ENCODE measurements around the gene TTC16.

TTC16 gene

DNA sequence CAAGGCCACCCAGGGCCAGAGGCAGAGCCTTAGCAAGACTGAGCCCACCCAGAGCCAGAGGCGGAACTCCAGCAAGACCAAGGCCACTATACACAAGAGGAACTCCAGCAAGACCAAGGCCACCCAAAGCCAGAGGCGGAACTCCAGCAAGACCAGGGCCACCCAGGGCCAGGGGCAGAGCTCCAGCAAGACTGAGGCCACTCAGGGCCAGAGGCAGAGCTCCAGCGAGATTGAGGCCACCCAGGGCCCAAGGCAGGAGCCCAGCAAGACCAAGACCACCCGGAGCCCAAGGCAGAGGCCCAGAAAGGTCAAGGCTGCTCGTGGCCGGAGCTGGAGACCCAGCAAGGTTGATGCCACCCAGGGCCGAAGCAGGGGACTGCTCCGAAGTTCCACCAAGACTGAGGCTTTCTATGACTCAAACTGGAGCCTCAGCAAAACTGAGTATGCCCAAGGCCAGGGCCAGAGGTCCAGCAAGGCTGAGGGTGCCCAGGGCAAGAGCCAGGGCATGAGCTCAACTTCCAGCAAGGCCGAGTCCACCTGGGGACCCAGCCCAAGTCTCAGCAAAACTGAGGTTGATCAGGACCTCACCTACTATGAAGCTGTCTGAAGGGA is 15.0 kb downstream of the TTC16 start:
- DNase-seq (ENCODE audit: low spot score) = no peak
- TF ChIP-seq, protein P1, sequence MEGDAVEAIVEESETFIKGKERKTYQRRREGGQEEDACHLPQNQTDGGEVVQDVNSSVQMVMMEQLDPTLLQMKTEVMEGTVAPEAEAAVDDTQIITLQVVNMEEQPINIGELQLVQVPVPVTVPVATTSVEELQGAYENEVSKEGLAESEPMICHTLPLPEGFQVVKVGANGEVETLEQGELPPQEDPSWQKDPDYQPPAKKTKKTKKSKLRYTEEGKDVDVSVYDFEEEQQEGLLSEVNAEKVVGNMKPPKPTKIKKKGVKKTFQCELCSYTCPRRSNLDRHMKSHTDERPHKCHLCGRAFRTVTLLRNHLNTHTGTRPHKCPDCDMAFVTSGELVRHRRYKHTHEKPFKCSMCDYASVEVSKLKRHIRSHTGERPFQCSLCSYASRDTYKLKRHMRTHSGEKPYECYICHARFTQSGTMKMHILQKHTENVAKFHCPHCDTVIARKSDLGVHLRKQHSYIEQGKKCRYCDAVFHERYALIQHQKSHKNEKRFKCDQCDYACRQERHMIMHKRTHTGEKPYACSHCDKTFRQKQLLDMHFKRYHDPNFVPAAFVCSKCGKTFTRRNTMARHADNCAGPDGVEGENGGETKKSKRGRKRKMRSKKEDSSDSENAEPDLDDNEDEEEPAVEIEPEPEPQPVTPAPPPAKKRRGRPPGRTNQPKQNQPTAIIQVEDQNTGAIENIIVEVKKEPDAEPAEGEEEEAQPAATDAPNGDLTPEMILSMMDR (IDR thresholded peaks at IDR 0.05; ENCODE audit: borderline replicate concordance, control extremely low read depth, extremely low read depth, insufficient read depth, missing control alignments) = no peak
- in situ Hi-C loops (cut with MboI; ENCODE audit: low sequenced_read_pairs, unreplicated experiment) = no loop called here

DNA sequence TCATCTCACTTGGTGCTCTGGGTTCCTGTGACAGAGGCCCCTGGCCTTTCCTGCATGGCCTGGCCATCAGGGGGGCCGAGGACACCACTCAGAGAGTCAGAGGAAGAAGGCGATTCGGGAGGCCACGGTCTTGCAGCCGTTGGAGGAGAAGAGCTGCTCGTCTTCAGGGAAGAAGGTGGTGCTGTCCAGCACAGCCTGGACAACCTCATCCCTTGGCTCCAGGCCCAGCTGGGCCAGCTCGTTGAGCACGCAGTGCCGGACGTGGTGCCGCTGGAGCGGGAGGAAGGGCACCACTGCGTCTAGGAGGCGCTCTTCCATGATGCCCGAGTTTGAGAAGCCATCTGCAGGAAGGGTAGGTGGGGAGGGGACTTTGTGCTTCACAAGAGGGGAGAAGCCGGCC is 16.1 kb downstream of the TTC16 start:
- TF ChIP-seq, protein P1 (IDR thresholded peaks at IDR 0.05; ENCODE audit: borderline replicate concordance, control extremely low read depth, extremely low read depth, insufficient read depth, missing control alignments) = no peak
- in situ Hi-C loops (cut with MboI; ENCODE audit: low sequenced_read_pairs, unreplicated experiment) = no loop called here
- no peak for DNase-seq (ENCODE audit: low spot score)

DNA sequence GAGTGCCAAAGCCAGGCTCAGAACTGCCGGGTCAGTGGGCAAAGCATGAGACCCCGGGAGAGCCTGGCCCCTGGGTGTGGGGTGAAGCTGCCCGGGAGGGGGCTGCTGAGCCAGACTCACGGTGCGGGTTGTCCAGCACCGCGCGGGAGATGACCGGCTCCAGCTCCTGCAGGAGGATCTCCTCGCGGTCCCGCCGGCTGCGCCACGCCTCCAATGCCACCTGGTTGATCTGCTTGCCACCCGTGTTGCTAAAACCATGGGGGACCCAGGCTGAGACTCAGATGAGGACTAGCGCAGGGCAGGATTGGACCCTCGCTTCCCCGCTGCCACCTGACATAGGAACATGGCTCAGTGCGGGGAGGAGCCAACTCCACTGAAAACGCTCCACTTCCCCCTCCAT is 16.6 kb downstream of the TTC16 start:
- in situ Hi-C loops (cut with MboI; ENCODE audit: low sequenced_read_pairs, unreplicated experiment) = no loop called here
- no peak for DNase-seq (ENCODE audit: low spot score)
- TF ChIP-seq, protein P1 (IDR thresholded peaks at IDR 0.05; ENCODE audit: borderline replicate concordance, control extremely low read depth, extremely low read depth, insufficient read depth, missing control alignments) = no peak

DNA sequence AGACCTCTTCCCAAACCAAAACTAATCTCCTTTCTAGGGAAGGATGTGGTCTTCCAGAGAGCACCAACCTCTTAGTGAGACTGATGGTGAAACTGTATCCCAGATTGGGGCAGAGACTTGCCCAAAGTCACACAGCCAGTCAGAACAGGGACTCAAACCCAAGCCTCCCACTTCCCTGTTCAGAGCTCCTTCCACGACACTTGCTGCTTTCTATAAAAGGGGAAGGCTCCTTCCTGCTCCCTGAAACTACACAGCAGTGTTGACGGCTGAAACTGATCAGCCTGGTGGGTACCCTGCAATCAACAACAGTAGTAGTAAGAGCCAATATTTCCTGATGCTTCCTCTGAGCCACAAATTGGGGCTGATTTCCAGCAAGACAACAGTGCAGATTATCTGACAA is 17.7 kb downstream of the TTC16 start:
- no peak for DNase-seq (ENCODE audit: low spot score)
- TF ChIP-seq, protein P1 (IDR thresholded peaks at IDR 0.05; ENCODE audit: borderline replicate concordance, control extremely low read depth, extremely low read depth, insufficient read depth, missing control alignments) = no peak
- in situ Hi-C loops (cut with MboI; ENCODE audit: low sequenced_read_pairs, unreplicated experiment) = no loop called here

DNA sequence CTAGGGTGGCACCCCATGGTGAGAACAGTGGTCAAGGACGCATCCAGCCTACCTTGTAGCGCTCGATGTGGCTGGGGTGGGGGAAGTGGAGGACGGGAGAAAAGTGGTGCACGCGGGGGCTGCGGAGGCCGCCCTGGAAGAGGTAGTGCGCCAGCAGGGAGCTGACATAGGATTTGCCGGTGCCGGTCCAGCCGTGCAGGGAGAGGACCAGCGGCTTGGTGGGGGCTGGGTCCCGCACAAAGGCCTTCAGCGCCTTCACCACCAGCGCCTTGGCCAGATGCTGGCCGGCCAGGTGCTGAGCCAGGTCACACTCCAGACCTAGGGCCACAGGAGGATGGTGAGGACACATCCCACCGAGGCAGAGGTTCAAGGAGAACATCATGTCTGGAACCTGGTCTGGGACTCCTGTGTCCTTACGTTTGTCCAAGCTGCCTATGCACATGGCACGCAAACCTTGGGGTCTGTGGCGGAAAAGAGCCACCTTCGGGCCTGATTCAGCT is 18.4 kb downstream of the TTC16 start:
- TF ChIP-seq, protein P1 (IDR thresholded peaks at IDR 0.05; ENCODE audit: borderline replicate concordance, control extremely low read depth, extremely low read depth, insufficient read depth, missing control alignments) = no peak
- DNase-seq (ENCODE audit: low spot score) = no peak
- in situ Hi-C loops (cut with MboI; ENCODE audit: low sequenced_read_pairs, unreplicated experiment) = no loop called here

DNA sequence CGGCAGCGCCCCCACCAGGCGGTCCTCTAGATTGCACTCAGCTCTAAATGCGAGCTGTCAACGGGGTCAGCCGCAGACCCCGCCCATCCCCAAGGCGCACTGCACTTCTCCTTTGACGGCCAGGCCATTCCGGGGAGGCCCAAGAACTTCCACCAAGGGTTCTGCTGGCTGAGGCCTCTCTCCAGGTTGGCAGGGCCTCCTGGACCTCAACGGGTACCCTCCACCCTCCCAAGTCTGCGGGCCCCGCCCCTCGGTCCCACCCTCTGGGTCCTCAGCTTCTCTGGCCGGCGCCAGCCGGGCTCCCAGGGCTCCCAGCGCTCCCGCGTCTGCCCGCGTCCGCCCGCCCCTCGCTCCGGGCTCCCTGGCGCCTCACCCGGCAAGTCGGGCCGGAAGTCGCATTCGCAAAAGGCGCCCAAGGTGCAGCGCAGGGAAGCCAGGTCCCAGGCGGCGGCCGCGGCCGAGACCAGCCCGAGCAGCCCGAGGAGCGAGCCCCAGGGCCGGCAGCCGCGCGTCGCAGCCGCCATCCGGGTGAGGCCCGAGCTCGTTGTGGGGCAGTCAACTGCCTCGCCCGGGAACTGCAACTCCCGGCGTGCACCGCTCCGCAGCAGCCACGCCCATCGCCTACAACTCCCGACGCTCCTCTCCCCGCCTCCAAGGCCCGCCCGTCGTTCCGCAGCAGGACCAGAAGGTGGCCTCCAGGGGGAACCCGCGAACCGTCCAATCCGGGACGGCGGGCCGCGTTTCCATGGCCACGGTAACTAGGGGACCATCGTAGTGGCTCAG is 19.1 kb downstream of the TTC16 start, which contains the start of gene TOR2A:
Gene TOR2A, minus strand, starts transcription at position 548 of the 783 bp plus-strand sequence. Its CDS starts 24 bp downstream, at position 524.
- TF ChIP-seq, protein P1 (IDR thresholded peaks at IDR 0.05; ENCODE audit: borderline replicate concordance, control extremely low read depth, extremely low read depth, insufficient read depth, missing control alignments) = peak; percentile 95
- peak; percentile 99 for DNase-seq (ENCODE audit: low spot score)
- in situ Hi-C loops (cut with MboI; ENCODE audit: low sequenced_read_pairs, unreplicated experiment) = no loop called here
